ENCODE measurements around the gene CAMSAP1. TPM values are rescaled to one million over a fixed set of nuclear protein-coding genes. Genes with fewer than 3 reads are reported as not detected.
A peak's percentile ranks its signal among the peaks of the same experiment; 100 is the strongest.

CAMSAP1 gene
- total and polyA plus RNA-seq, 2 of the 4 experiments (the other 2 are of a cell fraction): 8.2 to 19.5 TPM

- ChIA-PET CTCF (no interaction called here), POLR2A (ENCODE audit: unreplicated experiment) (no interaction called here)
- Histone ChIP-seq H3K36me3 (ENCODE audit: control insufficient read depth, insufficient read depth, low read length) (0 out of 2 replicates have a peak, but pooled peaks cover 3% of the 10 kb centered on the region), H3K14ac (replicated peaks; ENCODE audit: low read depth, low read length) (no peak overlapping the region), H3K4me3 (ENCODE audit: insufficient read depth, low read depth, low read length) (no peak overlapping the region), H4K8ac (ENCODE audit: low read depth in 2 of 2, low read length in 2 of 2) (no peak overlapping the region), H2BK20ac (ENCODE audit: low read depth, low read length) (no peak overlapping the region), H3K56ac (ENCODE audit: extremely low read depth, insufficient read depth, low read length) (no peak overlapping the region), H4K5ac (ENCODE audit: low read depth, low read length) (no peak overlapping the region), H3K9ac (ENCODE audit: low read depth, low read length) (no peak overlapping the region), H3K9me3 (ENCODE audit: control insufficient read depth, insufficient read depth, low read length) (no peaks in the 10 kb centered on the region), H3K9me1 (ENCODE audit: insufficient read depth, low read length) (peaks cover 26% of the 10 kb centered on the region), H3K27ac (ENCODE audit: insufficient read depth, low read length) (no peak overlapping the region), H3K23ac (ENCODE audit: low read depth, low read length) (no peak overlapping the region), H2BK5ac (ENCODE audit: low read depth, low read length, poor library complexity, severe bottlenecking) (no peak overlapping the region), H2BK15ac (ENCODE audit: low read depth, low read length) (no peak overlapping the region), H4K91ac (ENCODE audit: insufficient read depth, low read depth, low read length) (no peak overlapping the region), H2AK9ac (replicated peaks; ENCODE audit: low read depth, low read length, poor library complexity) (no peak overlapping the region), H3K4me2 (ENCODE audit: low read depth, low read length) (no peak overlapping the region), H3K4me1 (ENCODE audit: control insufficient read depth, insufficient read depth, low read length) (peaks cover 13% of the 10 kb centered on the region; the same call in 1 of the 2 replicates), H2AK5ac (ENCODE audit: low read depth, low read length) (no peak overlapping the region), H3K79me1 (ENCODE audit: low read depth in 1 of 2, low read length in 2 of 2) (peaks cover 27 to 59% of the 10 kb centered on the region in 2 experiments), H2AFZ (replicated peaks; ENCODE audit: low read length, poor library complexity) (no peak overlapping the region), H2BK120ac (ENCODE audit: low read depth, low read length) (no peak overlapping the region), H4K20me1 (ENCODE audit: insufficient read depth, low read length) (peaks cover 20% of the 10 kb centered on the region), H3K27me3 (ENCODE audit: control insufficient read depth, insufficient read depth, low read length) (no peaks in the 10 kb centered on the region), H3K4ac (ENCODE audit: low read depth, low read length) (no peak overlapping the region), H3K18ac (ENCODE audit: low read depth, low read length) (no peak overlapping the region)
- ATAC-seq (ENCODE audit: low read depth) (no peak), DNase-seq (peak; percentile 56)
- WGBS, 2 experiments (ENCODE audit: extremely low coverage in 2 of 2, insufficient read length in 1 of 2): 100% methylated on average over 1 of the region's 1 CpG; no CpG with 5 or more reads in 1 of the 2 experiments
- TF ChIP-seq POLR2A (IDR thresholded peaks at IDR 0.05; ENCODE audit: low read depth, low read length): no peak
- TF ChIP-seq, protein P1, sequence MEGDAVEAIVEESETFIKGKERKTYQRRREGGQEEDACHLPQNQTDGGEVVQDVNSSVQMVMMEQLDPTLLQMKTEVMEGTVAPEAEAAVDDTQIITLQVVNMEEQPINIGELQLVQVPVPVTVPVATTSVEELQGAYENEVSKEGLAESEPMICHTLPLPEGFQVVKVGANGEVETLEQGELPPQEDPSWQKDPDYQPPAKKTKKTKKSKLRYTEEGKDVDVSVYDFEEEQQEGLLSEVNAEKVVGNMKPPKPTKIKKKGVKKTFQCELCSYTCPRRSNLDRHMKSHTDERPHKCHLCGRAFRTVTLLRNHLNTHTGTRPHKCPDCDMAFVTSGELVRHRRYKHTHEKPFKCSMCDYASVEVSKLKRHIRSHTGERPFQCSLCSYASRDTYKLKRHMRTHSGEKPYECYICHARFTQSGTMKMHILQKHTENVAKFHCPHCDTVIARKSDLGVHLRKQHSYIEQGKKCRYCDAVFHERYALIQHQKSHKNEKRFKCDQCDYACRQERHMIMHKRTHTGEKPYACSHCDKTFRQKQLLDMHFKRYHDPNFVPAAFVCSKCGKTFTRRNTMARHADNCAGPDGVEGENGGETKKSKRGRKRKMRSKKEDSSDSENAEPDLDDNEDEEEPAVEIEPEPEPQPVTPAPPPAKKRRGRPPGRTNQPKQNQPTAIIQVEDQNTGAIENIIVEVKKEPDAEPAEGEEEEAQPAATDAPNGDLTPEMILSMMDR (conservative IDR thresholded peaks at IDR 0.05; ENCODE audit: low read depth, low read length): no peak
- no peak for TF ChIP-seq RAD21 (IDR thresholded peaks at IDR 0.05; ENCODE audit: low read length)
- no peak for TF ChIP-seq ELK1 (IDR thresholded peaks at IDR 0.05; ENCODE audit: borderline replicate concordance, low read depth, low read length)
- no peak for TF ChIP-seq RFX5 (IDR thresholded peaks at IDR 0.05; ENCODE audit: low read depth, low read length)
- TF ChIP-seq RCOR1 (IDR thresholded peaks at IDR 0.05; ENCODE audit: insufficient replicate concordance, low read length): no peak
- no peak for TF ChIP-seq NFE2L2 (IDR thresholded peaks at IDR 0.05; ENCODE audit: low read depth, low read length)
- no peak for TF ChIP-seq FOS (IDR thresholded peaks at IDR 0.05; ENCODE audit: low read depth, low read length)
- TF ChIP-seq MAZ (IDR thresholded peaks at IDR 0.05; ENCODE audit: borderline replicate concordance, low read depth, low read length): no peak
- TF ChIP-seq SMC3 (IDR thresholded peaks at IDR 0.05; ENCODE audit: low read depth, low read length): no peak
- no peak for TF ChIP-seq CEBPB (IDR thresholded peaks at IDR 0.05; ENCODE audit: low read depth, low read length)
- TF ChIP-seq MAFK (IDR thresholded peaks at IDR 0.05; ENCODE audit: low read depth, low read length): no peak
- dilution Hi-C loops (cut with HindIII; ENCODE audit: low sequenced_read_pairs, unreplicated experiment) (no loop called here), in situ Hi-C loops (cut with MboI; ENCODE audit: low sequenced_read_pairs) (loop anchor here (5.0 kb wide), 1 partner anchor 44 kb away; no protein-coding TSS in a partner anchor), intact Hi-C loops (cut with micrococcal nuclease) (no loop called here)
- no TSS peak for BruUV-seq (replicated peaks)
Measured at GRCh38 chr9:135858491-135859185, 48.7 kb downstream of the CAMSAP1 start.

Data from IMR-90 (cell line).